GM21390 (cell line): Measurements from ENCODE around the gene MACROD2.
A peak's percentile ranks its signal among the peaks of the same experiment; 100 is the strongest.

Source experiments
- ATAC-seq: cut with Tn5 transposase; IDR thresholded peaks from one replicate; pipeline ENCODE4 v1.9.1; 2021; ENCODE audit not compliant: unreplicated experiment

Gene MACROD2

DNA sequence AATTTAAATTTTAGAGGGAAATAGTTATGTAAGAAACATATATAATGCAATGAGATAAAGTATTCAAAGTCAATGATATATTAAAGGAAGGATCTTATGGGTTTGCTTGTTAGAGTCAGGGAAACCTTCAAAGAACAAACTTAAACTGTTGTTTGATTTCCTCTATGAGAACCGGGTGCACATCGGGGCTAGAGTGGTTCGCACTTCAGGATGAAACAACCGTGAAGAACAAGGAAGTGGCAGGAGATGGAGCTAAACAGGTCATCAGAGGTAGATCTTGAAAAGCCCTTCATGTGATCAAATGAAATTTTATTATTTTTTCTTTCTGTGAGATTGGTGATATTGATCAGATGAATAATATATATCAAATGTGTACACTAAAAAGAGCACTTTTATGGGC is 1294.0 kb downstream of the MACROD2 start:
- ATAC-seq = no peak

DNA sequence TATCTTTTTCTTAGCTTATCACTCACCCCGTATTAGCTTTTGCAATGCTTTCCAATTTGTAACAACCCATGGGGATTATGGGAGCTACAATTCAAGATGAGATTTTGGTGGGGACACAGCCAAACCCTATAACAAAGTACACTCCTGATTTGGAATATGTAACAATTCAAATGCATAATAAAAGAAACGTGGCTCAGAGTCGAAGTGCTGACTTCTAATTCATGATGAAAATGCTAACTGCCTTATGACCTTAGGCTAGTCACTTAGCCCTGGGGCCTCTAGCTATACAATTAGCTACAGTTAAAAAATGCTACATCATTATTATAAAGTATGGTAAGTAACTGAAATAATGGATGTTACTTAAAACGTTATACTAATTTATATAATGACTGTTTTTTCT is 1297.1 kb downstream of the MACROD2 start:
- ATAC-seq = no peak

DNA sequence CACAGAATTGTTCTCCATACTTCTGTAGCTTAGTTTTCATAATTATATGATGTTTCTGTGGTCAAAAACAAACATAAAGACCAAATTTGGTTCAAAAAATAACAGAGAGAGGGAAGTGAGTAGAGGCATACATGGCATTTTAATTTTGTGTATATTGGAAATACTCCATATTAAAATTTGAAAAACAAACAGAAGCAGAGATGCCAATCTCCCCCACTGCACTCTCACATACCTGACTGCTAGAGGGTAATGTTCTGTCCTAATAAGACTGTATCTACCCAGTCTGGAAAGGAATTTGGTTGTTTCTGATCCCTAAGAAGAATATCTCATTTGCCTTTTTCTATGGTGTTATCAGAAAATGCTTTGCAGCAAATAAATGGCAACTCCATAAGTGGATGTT is 1301.1 kb downstream of the MACROD2 start:
- no peak for ATAC-seq

DNA sequence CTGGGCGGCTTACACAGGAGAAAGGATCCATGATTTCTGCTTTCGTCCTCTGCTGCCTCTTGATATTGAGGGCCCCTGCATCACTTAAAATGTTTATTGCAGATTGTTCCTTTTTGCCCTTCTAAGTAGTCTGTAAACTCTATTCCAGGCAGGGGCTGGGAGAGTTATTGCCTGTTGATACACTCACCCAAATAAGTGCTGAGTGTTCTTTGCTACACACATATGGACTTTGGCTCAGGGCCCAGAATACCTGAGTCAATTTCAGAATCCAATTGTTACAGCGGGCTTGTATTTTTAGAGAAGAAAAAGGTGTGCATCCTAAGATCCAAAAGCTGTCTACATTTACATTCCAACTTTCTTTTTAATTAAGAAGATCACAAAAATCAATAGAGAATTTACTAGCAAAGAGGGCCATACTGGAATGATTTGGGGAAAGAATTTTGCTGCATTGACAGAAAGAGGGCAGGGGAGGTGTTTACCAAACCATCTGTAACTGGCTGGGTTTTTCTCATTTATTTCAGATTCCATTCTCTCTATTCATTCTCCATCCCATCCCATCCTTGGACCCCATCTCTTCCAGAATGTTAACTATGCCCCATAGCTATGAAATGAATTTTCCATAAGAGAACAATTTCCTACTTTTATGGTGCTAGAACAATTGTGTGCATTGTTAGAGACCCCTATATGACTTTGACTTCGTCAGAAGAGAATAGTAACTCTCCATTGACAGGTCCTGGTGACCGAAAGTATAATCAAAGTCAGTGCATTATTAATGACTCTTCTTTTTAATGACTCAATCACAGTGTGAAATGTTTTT is 1302.0 kb downstream of the MACROD2 start:
- no peak for ATAC-seq

DNA sequence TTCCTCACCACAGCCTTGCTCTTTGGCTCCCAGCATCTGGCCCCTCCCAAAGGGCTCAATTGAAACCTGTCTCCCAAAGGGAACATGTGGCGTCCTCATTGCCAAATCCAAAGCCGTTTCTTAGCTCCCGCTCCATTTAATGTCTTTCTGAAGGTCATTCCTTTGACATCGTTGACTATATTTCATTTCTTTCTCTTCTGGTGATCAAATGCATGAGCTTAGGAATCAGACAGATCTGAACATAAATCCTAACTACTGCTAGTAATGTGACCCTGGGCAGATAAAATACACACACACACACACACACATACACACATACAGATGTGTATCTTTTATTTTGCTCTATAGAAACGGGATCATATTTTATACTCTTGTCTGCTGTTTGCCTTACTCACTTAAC is 1306.8 kb downstream of the MACROD2 start:
- no peak for ATAC-seq

DNA sequence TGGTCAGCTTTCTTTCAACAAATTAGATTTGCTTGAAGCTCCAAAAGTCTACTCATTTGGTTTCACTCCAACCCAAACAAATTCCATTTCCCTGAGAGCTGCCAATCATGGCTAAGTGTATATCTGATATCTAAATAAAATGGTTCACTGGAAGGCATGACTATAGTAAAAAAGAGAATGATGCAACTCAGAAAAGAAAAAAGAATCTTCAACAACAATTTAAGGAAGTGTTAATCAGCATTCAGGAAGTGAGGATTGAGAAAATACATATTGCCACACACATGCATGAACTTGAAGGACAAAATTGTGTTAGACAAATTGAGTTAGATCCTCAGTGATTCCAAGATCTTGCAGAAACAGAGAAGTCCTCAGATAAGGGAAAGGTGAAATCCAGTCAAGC is 1315.0 kb downstream of the MACROD2 start:
- no peak for ATAC-seq

DNA sequence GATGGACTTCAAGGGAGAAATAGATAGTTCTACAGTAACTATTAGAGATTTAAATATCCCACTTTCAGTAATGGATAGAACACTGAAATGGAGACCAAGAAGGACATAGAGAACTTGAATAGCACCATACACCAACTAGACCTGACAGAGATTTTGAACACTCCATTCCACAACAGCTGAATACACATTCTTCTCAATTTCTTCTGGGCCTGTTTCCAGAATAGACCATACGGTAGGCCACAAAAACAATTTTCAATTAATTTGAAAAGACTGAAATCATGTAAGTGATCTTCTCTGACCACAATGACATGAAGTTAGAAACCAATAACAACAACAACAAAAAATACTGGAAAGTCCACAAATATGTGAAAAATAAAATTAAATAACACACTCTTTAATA is 1321.2 kb downstream of the MACROD2 start:
- ATAC-seq = no peak

DNA sequence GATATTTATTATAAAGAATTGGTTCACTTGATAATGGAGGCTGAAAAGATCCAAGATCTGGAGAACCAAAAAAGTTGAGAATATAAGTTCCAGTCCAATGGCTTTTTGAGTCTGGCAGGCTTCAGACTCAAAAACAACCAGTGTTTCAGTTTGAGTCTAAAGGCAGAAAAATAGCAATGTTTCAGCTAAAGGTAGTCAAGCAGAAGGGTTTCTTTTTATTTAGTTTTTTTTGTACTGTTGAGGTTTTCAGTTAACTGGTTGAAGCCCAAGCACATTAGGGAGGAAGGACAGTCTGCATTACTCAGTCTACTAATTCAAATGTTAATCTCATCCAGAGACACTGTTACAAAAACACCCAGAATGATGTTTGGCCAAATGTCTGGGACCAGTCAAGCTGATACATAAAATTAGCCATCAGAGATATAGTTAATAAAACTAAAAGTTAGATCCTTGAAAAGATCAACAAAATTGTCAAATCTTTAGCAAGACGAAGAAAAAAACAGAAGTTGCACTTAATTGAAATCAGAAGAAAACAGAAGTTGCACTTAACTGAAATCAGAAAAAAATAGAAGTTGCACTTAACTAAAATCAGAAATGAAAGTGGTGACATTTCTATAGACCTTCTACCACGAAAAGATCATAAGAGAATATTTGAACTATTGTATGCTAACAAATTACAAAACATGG is 1322.4 kb downstream of the MACROD2 start:
- ATAC-seq = peak; percentile 83

DNA sequence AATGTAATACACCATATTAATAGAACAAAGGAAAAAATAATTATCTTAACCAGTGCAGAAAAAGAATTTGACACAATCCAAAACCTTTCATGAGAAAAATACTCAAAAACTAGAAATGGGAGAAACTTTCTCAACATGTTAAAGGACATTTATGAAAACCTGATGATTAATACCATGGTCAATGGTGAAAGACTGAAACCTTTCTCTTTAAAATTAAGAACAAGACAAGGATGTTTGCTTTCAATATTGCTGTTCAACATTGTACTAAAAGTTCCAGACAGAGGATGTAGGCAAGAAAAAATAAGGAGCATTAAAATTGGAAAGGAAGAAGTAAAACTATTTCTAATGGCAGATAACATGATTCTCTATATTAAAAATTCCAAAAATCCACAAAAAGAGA is 1323.4 kb downstream of the MACROD2 start:
- ATAC-seq = peak; percentile 37

DNA sequence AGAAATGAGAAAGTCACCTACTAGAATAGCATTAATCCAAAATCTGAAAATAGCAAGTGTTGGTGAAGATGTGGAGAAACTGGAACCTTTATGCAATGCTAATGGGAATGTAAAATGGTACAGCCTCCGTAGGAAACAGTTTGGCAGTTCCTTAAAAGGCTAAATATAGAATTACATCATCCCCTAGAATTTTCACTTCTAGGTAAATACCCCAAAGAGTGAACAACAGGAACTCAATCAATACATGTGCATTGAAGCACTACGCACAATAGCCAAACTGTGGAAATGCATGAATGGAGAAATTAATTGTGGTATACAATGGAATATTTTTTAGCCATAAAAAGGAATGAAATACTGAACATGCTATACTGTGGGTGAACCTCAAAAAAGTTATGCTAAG is 1324.1 kb downstream of the MACROD2 start:
- no peak for ATAC-seq

DNA sequence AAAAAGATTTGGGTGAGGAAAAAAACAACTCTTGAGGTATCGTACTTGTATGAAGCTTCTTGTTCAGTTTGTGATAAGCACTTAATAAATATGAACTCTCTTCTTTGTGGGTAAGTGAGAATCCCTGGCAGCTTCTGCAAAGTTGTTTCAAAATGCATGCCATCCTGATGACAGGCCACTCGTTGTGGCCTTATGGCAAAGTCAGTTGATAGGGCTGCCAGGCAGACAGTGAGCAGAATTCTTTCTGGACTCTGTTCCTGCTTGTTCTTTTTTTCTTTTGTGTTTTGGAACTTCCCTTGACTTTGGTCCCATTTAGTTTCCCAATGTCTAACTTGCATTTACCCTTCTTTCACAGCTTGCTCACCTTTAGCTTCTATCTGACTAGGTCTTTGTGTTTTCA is 1325.6 kb downstream of the MACROD2 start:
- ATAC-seq = no peak

DNA sequence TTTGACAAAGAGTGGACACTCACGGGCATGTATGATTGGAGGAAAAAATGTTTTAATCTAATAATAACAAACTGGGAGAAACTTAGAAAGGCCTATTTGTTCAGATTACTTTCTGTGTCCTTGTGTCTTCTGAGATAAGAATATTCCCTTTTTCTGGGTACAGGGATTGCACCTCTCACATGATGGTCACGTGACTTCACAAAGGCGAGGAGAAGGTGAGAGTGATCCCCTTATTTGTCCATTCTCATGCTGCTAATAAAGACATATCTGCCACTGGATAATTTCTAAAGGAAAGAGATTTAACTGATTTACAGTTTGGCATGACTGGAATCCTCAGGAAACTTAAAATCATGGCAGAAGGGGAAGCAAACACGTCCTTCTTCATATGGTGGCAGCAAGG is 1331.8 kb downstream of the MACROD2 start:
- no peak for ATAC-seq

DNA sequence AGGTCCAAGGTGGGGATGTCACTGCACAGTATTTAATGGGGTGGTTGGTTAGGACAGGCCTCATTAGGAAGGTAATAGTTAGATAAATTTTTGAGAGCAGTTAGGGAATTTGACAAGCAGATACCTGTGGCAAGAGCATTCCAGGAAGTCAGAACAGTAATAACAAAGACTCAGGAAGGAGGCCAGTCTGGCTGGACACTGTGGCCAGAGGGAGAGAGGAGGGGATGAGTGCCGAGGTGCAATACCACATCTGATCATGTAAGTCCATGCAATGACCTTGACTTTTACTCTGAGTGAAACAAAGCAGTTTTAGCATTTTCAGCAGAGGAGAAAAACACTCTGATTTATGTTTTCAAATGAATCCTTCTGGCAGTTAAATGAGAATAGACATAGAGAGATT is 1332.8 kb downstream of the MACROD2 start:
- no peak for ATAC-seq

DNA sequence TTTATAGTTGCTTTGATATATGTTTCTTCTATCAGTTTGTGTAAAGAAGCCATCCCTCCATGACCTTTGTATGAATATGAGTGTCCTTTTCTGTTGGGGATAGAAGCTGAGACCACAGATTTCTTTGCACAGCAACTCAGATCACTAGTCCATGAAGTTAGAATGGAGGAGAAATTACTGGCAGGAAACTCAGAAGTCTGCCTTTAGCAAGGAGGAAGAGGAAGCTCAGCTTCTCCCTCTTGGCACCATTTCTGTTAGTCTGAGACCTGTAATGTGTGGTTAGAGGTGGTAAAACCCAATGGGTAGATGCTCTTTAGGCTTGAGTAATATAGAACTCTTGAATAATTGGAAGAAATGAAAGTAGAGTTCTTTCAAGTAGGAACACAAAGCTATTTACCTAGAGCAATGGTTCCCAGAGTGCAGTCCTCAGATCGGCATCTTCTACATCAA is 1337.4 kb downstream of the MACROD2 start:
- ATAC-seq = peak; percentile 77

DNA sequence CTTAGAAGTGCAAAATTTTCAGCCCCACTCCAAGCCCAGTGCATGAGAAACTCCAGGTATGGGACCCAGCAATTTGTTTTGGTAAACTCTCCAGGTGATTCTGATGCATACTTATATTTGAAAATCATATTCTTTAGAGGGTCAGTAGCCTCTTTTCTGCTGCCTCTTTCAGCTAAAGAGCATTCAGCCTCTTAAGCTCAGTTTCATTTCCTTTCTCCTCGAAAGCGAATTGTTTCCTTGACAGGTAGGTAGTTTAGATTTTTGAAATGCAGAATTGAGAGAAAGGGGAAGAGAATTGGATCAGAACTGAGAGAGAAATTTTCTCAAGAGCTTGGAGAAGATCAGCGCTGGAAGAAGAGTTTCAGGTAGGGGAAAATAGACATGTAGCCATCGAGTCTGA is 1337.9 kb downstream of the MACROD2 start:
- peak; percentile 50 for ATAC-seq

DNA sequence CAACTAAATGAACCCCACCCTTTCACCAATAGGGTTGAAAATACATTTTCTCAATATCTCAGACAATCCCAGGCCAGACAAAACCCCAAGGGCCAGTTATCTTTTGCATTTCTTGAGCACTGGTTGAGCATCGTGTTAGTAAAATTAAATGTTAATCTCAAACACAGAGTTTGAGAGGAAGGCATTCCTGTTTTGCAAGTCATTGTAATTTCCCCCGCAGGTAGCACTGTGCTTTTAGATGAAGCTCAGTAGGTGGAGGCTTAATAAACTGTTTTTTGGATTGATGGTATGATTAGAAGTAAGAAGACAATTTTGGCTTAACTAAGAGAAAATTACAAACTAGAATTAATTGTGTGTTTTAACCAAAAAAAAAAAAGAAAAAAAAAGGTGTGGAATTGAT is 1340.7 kb downstream of the MACROD2 start:
- no peak for ATAC-seq

DNA sequence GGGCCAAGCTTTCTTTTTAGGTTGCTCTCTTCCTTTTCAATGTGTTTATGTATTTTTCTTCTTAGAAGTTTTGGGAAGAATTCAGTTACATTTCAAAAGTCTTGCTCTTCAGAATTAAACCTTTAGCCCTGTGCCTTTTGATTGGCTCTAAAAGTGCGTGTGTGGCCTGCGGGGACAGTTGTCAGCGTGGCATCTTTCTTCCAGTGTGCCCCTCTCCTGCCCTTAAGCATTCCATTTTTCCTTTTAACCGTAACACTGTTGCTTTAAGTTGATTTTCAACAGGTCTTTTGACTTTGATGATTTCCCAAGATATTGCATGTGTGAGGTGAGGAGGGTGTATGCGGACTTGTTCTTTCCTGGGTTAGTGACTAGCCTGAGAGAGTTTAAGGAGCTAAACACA is 1341.2 kb downstream of the MACROD2 start:
- no peak for ATAC-seq

DNA sequence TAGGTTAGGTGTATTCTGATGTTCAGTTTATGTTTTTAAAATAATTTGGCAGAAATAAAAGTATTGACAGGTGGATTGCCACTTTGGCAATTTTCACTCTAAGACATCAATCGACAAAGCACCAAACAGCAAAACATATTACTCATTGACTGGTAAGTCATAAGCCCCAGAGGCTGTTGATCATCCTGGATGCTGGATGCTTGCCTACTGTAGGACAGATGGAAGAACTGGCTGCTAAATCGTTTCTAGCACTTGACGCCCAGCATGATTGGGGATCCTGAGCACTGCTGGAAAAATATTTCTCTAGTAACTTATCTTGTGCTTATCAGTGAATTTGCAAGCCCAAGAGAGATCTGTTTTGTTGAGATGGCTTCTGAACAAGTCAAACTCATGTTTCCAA is 1343.9 kb downstream of the MACROD2 start:
- ATAC-seq = no peak

DNA sequence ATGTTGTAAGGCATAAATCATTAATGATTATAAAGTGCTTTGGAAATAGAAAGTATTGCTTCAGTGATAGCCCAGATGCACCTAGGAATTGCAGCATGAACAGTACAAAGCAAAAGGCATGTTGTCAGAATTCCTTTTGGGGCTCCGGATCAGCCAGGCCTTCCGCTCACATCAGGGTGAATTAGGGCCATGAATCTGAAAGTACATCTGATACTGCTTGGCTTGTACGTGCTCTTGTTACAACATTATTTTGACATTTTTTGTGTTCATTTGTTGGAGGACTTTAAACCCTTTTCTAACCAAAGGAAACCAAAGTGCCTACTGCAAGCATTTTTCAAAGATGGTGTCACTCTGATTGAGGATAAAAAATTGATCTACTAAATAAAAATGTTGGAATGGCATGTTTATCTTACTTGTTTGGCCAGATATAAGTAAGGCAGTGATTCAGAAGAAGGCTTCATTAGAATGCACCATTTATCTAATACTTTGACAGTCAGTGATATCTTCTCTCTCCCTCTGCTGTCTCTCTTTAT is 1347.7 kb downstream of the MACROD2 start:
- no peak for ATAC-seq

DNA sequence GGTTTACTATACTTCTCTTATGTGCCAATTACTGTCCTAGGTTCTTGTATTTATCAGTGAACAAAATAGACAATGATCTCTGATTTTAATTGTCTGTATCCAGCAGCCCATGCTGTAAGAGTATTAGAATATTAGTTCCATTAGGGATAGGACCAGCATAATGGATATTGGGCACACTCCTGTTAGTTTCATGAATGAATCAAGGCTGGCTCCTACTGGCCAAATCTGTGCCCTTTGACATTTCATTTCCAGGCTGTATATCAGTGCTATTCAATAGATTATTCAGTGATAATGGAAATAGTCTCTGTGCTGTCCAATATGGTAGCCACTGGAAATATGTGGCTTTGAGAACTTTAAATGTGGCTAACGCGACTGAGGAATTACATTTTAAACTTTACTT is 1350.0 kb downstream of the MACROD2 start:
- ATAC-seq = no peak

DNA sequence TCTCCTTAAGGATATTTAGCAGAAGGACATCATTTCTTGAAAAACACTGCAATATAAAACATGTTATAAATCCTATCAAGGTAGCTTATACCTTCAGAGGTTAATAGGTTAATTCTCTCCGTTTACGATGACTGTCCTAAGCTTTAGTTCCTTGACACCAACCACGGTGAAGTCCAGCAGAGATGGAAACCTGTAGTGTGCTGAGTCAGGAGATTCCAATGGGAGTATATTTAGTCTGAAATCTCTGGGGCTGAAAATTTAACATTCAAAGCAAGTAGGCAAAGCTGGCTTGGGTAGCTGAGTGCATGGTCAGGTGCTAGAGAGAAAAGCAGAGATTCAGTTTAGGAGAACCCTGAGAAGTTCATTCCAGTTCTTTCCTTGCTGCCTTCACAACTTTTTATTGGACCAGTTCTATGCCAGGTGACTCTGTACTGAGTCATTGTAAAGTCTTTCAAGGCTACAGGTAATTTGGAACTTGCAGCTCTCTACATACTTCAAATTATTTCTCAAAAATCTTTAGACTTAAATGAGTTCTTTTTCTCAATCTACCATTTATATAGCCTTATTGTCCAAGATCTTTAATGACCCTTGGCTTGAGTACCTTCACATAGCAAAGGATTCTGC is 1351.5 kb downstream of the MACROD2 start:
- ATAC-seq = no peak

DNA sequence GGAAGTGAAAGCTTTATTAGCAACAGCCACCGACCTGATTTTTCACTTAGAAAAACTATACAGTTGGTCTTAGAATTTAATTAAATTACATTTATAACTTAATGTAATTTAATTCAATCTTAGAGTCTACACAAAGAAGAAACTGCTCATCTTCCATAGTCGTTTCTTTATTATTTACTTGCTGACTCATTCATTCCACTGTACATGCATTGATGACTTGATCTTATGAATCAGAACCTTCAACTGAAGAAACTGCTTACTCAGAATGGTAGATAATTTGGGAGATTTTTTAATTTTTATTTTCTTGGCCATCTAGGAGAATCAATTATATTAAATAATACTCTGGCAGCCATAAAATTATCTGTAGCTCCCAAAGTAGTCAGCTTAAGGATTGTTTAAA is 1363.7 kb downstream of the MACROD2 start:
- no peak for ATAC-seq
